HUES64 (cell line): ENCODE results near the gene SCO2.

Source experiments
- H3K27ac ChIP-seq: 2 replicates; pipeline ENCODE4 v1.7.0; 2013; ENCODE audit warnings: low read depth, low read length, inconsistent platforms
- H3K27me3 ChIP-seq: 2 replicates; pipeline ENCODE4 v1.6.1; 2013; ENCODE audit warnings: mild to moderate bottlenecking, low read length; ENCODE audit not compliant: insufficient read depth
- H3K36me3 ChIP-seq: 2 replicates; pipeline ENCODE4 v1.6.1; 2013; ENCODE audit warnings: mild to moderate bottlenecking, low read length; ENCODE audit not compliant: insufficient read depth
- H3K4me1 ChIP-seq: 2 replicates; pipeline ENCODE4 v1.6.1; 2013; ENCODE audit warnings: mild to moderate bottlenecking, low read length, moderate library complexity; ENCODE audit not compliant: insufficient read depth
- H3K4me3 ChIP-seq: 2 replicates; pipeline ENCODE4 v1.5.1; 2013; ENCODE audit warnings: mild to moderate bottlenecking, low read length, moderate library complexity
- H3K9ac ChIP-seq: 2 replicates; pipeline ENCODE4 v1.6.1; 2013; ENCODE audit warnings: mild to moderate bottlenecking, low read depth, low read length
- H3K9me3 ChIP-seq: 2 replicates; pipeline ENCODE4 v1.6.1; 2013; ENCODE audit warnings: low read depth, low read length; ENCODE audit not compliant: insufficient read depth
- WGBS: fragments of 150-250, 120-280 bp; methylation state at CpG from one replicate; pipeline ENCODE4 v1.1.7; 2013; ENCODE audit warnings: missing lambda C conversion rate; 5-methylcytosine and 5-hydroxymethylcytosine counted together

Gene SCO2

GRCh38 chr22:50529897-50530579 is 4.6 kb upstream of the SCO2 start, which contains the start of gene TYMP:
Gene TYMP, minus strand, starts transcription at chr22:50530012. Its CDS starts 303 bp downstream, at chr22:50529709.
- Histone ChIP-seq H3K36me3 (no peaks in the 10 kb centered on the region), H3K27ac (no peak within 1 kb of the TSS), H3K9ac (no peak within 1 kb of the TSS), H3K9me3 (no peaks in the 10 kb centered on the region), H3K4me3 (peak within 1 kb of the TSS; percentile 53), H3K4me1 (no peaks in the 10 kb centered on the region), H3K27me3 (peaks cover 75% of the 10 kb centered on the region)
- 5% methylated on average over 92 of the region's 92 CpGs for WGBS

GRCh38 chr22:50529416-50529896 is 4.1 kb upstream of the SCO2 start:
- Histone ChIP-seq H3K4me1 (no peaks in the 10 kb centered on the region; the same call in 1 of the 2 replicates), H3K9me3 (no peaks in the 10 kb centered on the region), H3K9ac (no peak overlapping the region), H3K27me3 (peaks cover 75% of the 10 kb centered on the region), H3K36me3 (no peaks in the 10 kb centered on the region), H3K4me3 (peak overlapping the region; percentile 53; the same call in 1 of the 2 replicates), H3K27ac (no peak overlapping the region)
- WGBS: 28% methylated on average over 50 of the region's 50 CpGs

GRCh38 chr22:50528682-50529415 is 3.5 kb upstream of the SCO2 start:
- Histone ChIP-seq H3K27me3 (peaks cover 74% of the 10 kb centered on the region), H3K9me3 (no peaks in the 10 kb centered on the region), H3K27ac (no peak overlapping the region), H3K36me3 (no peaks in the 10 kb centered on the region), H3K9ac (no peak overlapping the region), H3K4me3 (no peak overlapping the region), H3K4me1 (no peaks in the 10 kb centered on the region; the same call in 1 of the 2 replicates)
- WGBS: 77% methylated on average over 15 of the region's 15 CpGs

- H3K36me3 ChIP-seq: peaks cover 6% of the 10 kb centered on the region
- H3K9me3 ChIP-seq: no peaks in the 10 kb centered on the region
- H3K9ac ChIP-seq: no peak overlapping the region
- H3K4me1 ChIP-seq: no peaks in the 10 kb centered on the region; the same call in 1 of the 2 replicates
- 92% methylated on average over 18 of the region's 18 CpGs for WGBS
- H3K4me3 ChIP-seq: no peak overlapping the region
- peaks cover 67% of the 10 kb centered on the region for H3K27me3 ChIP-seq
- H3K27ac ChIP-seq: no peak overlapping the region
These were observed 2.7 kb upstream of the SCO2 start for GRCh38 chr22:50527921-50528681.

- 49% methylated on average over 29 of the region's 29 CpGs for WGBS
- Histone ChIP-seq H3K9me3 (no peaks in the 10 kb centered on the region), H3K36me3 (peaks cover 15% of the 10 kb centered on the region), H3K4me1 (no peaks in the 10 kb centered on the region; the same call in 1 of the 2 replicates), H3K4me3 (peak overlapping the region; percentile 79), H3K27me3 (peaks cover 57% of the 10 kb centered on the region), H3K27ac (no peak overlapping the region), H3K9ac (no peak overlapping the region)
These were observed 1.7 kb upstream of the SCO2 start for GRCh38 chr22:50526834-50527801.

GRCh38 chr22:50526108-50526833 is 873 bp upstream of the SCO2 start:
- no peaks in the 10 kb centered on the region; the same call in 1 of the 2 replicates for H3K4me1 ChIP-seq
- peak overlapping the region; percentile 92; the same call in 1 of the 2 replicates for H3K27ac ChIP-seq
- H3K36me3 ChIP-seq: peaks cover 22% of the 10 kb centered on the region
- WGBS: under 1% methylated on average over 77 of the region's 77 CpGs
- peaks cover 49% of the 10 kb centered on the region for H3K27me3 ChIP-seq
- peak overlapping the region; percentile 79 for H3K4me3 ChIP-seq
- H3K9ac ChIP-seq: peak overlapping the region; percentile 77
- no peaks in the 10 kb centered on the region for H3K9me3 ChIP-seq

GRCh38 chr22:50525858-50526107 is 385 bp upstream of the SCO2 start:
- Histone ChIP-seq H3K4me3 (peak overlapping the region; percentile 79), H3K27ac (peak overlapping the region; percentile 92; the same call in 1 of the 2 replicates), H3K27me3 (peaks cover 44% of the 10 kb centered on the region), H3K9me3 (no peaks in the 10 kb centered on the region), H3K4me1 (no peaks in the 10 kb centered on the region; the same call in 1 of the 2 replicates), H3K9ac (peak overlapping the region; percentile 77), H3K36me3 (peaks cover 26% of the 10 kb centered on the region)
- under 1% methylated on average over 33 of the region's 33 CpGs for WGBS

GRCh38 chr22:50524676-50525103 is 708 bp downstream of the SCO2 start:
- peak overlapping the region; percentile 92 for H3K27ac ChIP-seq
- WGBS: 28% methylated on average over 19 of the region's 19 CpGs
- peak overlapping the region; percentile 77 for H3K9ac ChIP-seq
- peaks cover 28% of the 10 kb centered on the region for H3K36me3 ChIP-seq
- no peaks in the 10 kb centered on the region; the same call in 1 of the 2 replicates for H3K4me1 ChIP-seq
- H3K4me3 ChIP-seq: peak overlapping the region; percentile 79
- peaks cover 33% of the 10 kb centered on the region for H3K27me3 ChIP-seq
- no peaks in the 10 kb centered on the region for H3K9me3 ChIP-seq

GRCh38 chr22:50523806-50524675 is 1.4 kb downstream of the SCO2 start:
- no peaks in the 10 kb centered on the region for H3K9me3 ChIP-seq
- H3K4me3 ChIP-seq: peak overlapping the region; percentile 79
- H3K27ac ChIP-seq: no peak overlapping the region
- H3K27me3 ChIP-seq: peaks cover 27% of the 10 kb centered on the region
- H3K36me3 ChIP-seq: peaks cover 34% of the 10 kb centered on the region
- no peaks in the 10 kb centered on the region; the same call in 1 of the 2 replicates for H3K4me1 ChIP-seq
- WGBS: 91% methylated on average over 25 of the region's 25 CpGs
- peak overlapping the region; percentile 77 for H3K9ac ChIP-seq
